ENCODE data around the gene PDLIM1.

The PDLIM1 gene

DNA sequence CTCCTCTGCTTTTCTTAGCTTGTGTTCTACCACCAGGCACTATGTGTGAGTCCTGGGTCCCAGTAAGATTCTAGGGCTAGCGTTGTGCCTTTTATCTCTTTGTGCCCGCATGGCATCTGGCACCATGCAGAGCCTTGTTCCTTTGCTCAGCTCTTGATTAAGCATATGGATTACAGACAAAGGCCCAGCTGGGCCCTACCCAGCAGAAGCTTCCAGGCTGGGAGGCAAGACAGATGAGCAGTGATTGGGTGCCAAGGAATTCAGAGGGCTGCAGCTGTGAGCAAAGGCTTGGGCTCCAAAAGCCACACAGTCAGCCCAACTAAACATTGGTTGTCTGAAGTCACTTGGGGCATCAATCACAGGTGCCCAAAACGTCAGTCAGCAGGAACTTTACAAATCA is 94.8 kb downstream of the PDLIM1 start:
- DNase-seq: no peak

- DNase-seq: no peak
Measured at GRCh38 chr10:95193944-95194343, 96.9 kb downstream of the PDLIM1 start, which contains the start of gene ACSM6. ACSM6 (plus strand) TSS chr10:95194238; CDS start chr10:95194486, 248 bp downstream.

DNA sequence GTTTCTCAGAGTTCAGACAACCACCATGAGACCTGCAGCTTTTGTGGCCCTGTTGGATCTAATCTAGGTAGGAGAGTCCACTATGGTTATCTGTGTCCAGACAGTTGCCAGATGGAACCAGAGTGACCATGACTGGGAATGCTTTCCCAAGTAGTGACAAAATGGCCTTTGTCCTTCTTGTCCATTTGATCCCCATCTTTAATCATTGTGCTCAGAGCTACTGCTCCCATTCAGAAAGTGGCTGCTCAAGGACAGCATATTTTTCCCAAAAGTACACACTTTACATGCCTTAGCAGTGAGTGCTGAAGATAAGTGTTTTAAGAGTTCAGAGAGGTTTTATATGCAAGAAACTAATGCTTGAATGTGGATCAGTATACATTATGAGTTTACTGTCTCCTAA is 102.2 kb downstream of the PDLIM1 start:
- no peak for DNase-seq

DNA sequence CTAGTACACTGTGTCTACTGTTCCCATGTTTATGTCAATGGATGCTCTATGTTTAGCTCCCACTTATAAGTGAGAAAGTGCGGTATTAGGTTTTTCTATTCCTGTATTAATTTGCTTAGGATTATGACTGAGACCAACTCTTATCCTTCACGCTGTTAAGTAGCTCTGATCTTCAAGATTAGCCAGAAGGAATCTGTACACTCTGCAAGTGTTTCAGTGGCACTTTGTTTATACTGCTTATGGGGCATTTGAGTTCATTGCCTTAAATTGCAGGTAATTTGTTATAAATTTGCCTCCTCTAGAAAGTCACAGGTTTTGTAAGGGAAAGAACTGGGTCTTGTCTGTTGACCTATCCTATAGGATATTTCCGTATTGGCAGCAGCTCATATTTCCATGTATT is 103.2 kb downstream of the PDLIM1 start:
- peak; percentile 51 for DNase-seq
